SIG-M5 treated with dmso at 0.1 percent for 504 hours (cell line): ENCODE data around the gene IL5RA.

Source experiments
- DNase-seq: peaks from one replicate; lab custom pipeline; 2025; ENCODE audit not compliant: unreplicated experiment; lab: John Stamatoyannopoulos, UW

The IL5RA gene, protein sequence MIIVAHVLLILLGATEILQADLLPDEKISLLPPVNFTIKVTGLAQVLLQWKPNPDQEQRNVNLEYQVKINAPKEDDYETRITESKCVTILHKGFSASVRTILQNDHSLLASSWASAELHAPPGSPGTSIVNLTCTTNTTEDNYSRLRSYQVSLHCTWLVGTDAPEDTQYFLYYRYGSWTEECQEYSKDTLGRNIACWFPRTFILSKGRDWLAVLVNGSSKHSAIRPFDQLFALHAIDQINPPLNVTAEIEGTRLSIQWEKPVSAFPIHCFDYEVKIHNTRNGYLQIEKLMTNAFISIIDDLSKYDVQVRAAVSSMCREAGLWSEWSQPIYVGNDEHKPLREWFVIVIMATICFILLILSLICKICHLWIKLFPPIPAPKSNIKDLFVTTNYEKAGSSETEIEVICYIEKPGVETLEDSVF

DNA sequence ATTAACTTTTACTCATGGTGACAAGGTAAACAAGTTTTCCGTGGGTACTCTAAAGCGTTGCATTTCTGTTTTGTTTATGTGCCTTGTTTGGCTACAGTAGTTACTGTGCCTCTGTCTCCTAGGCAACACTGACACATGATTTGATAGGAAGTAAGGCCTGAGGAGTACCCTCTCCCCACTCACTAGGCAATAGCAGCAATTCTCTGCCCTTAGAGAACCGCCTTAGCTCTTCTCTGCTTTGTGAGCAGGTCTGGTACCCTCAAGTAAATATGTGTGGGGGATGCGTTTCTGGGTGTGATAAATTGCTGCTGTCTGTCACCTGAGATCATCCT, at the start of gene IL5RA:
IL5RA (minus strand) TSS at position 76 of the 332 bp plus-strand sequence. CDS start 5,390 bp downstream, outside the sequence.
- no peak for DNase-seq

DNA sequence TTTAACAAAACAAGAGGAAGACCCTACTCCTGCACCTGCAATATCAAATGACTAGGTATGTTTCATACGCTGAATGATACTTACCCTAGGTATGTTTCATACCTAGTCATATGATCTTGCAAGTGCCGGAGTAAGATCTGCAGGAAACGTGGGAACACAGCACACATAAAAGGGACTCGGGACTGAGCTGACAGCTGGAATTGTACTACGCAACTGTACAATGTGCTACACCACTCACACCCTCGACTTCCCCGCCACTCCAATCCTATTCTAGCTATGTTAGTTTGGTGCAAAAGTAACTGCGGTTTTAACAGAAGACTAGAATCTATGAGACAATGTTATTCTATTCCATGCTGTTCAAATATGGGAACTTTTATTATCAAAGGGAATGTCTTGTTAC, 47.3 kb upstream of the IL5RA start:
- DNase-seq = no peak

DNA sequence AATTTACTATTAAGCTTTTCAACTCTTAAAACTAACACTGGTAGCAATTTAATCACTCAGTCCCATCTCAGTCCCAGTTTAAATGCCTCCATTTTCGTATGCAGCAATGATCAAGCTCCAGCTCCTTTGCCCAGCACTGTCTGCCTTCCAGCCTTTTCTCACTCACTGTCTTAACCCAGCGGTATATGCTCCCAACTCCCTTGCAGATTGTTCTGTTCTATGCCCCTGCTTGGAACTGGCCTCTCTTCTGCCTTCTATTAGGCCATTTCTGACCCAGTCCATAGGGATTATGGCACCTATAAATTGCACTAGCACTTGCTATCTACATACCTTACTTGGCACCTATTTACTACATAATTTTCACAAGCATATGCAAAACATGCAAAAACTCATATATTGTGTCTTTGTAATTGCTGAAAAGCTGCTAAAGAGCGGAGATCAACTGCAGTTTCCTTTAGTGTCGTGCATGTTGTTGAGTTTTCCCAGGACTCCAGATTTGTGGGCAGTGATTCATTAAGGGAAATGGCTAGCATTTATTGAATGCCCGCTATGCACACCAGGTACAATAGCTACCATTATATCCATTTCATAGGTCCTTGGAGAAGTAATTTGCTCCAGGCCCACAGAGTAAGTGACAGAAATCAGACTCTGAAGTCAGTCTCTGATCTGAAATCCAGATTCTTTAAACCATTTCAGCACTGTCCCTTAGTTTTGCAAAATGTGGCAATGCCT, 44.9 kb upstream of the IL5RA start:
- no peak for DNase-seq

DNA sequence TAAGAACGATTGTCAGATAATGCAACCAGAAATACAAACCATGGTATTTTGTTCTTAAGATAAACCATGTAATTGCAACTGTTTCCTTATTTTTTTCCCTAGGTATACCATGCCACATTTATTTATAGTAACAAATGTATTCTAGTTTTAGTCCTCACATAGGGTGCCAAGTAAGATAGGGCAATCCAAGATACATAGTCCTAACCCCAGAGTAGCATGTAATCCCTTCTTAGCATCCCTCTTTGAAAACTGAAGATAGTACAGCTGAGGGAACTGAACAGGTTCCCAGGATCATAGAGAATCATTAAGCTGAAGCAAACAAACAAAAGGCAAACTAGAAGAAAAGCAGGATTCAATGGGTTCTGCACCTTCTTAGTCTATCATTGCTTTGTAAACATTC, 41.3 kb upstream of the IL5RA start:
- DNase-seq = no peak

DNA sequence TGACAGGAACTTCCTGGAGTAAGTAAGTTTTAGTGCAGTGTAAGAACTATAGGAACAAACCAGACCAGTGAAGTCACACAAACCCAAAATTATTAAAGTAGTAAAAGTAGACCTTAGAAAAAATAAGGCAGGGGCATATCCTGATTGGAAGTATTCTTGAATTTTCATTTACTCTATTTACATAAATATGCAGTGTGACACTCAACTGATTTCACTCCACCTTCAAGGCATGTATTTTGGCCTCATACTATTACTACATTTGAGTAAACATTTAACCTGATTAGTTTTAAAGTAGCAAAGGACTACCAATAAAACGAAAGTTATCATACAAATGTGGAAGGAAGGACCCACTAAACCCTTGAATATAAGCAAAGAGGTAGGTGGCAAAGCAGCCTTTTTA, 39.4 kb upstream of the IL5RA start:
- no peak for DNase-seq

DNA sequence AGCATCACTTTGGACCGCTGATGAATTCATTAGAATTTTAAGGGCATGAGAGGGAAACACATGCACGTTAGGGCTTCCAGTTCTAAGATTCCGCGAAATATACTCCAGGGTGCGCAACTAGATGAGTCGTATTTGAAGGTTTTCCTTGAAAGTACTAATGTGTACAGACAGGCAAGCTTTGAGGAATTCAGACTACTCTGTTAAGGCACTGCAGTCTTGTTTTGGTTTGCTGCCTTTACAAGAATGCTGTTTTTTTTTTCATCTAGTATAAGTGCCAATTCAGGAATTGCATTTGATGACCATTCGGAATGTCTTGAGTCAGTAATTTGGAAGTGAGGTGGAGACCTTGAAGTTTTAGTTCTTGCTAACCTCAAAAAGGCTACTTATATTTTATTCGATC, 35.7 kb upstream of the IL5RA start:
- no peak for DNase-seq

DNA sequence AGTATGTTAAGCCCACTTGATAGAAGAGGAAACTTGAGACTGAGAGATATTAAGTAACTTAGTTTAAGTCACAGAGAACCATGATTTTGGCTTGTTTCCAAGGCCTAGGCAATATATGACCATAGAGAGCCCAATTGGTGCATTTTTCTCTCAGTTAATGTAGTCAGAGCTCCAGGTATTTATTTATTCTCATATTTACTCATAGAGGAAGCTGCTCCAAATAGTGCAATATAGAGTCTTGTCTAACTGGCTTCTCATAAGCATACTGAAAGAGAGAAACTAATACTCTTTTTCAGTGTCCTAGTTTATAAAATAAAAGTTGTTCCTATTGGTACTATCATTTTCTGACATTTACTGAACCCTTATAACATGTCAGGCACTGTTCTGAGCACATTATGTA, 31.8 kb upstream of the IL5RA start:
- DNase-seq = no peak

DNA sequence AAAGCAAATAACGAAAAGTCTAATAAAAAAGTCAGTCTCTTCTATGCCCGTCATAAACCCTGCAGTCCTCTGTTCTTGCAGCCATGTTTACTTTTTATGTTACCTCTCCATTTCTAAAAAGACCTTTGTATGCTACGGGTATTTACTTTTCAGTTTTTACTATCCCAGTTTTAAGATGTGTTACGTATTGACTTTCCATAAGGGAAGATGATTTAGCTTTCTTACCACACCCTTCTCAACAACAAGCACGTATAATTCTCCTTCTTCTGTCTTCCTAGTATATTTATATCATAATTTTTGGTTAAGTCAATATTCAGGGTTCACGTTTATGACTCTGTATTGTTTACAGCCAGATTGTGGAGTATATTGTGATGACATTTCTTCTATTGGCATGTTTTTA, 27.4 kb upstream of the IL5RA start:
- DNase-seq = no peak

DNA sequence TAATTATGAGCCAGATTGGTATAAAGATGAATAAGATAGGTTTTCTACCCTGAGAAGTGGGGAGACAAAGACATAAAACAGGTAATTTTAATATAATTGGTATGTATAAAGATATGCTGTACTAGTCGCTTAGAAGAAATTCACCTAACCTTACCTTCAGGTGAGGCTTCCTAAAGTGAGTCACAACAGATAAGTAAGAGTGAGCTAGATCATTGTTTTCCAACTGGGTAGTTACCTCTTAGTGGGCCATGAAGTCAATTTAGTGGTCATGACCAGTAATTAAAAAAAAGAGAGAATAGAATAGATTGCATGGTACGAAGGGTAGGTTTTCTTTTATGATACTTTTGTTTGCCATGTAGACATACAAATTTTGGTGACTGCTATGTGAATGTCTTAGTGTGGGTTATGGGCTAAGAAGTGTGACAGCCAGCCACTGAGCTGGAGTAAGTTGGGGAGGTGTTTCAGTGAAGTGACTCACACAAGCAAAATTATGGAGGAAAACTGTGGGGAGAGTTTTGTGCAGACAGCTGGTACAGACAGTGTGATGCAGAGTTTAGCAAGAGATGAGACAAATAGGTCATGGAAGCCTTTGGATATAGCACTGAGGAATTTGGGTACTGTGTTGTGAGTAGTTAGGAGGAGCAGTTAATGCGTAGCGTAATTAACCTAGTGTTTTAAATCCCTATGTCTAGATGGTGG, 24.7 kb upstream of the IL5RA start:
- no peak for DNase-seq

DNA sequence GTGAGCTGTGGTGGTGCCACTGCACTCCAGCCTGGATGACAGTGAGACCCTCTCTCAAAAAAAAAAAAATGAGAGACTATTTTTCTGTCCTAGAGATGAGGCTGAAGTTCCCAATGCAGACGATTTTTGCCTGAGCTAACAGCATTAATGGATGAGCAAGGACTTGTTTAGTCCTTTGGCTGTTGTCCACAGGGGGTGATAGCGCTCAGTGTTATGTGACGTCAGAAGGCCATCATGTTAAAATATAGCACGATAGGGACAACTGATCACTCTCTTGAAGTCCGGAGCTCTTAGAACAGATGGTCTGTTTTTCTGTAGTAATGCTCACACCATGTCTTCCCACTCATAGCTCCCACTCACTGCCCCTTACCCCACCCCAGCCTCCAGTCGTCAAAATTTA, 23.3 kb upstream of the IL5RA start:
- DNase-seq = no peak

DNA sequence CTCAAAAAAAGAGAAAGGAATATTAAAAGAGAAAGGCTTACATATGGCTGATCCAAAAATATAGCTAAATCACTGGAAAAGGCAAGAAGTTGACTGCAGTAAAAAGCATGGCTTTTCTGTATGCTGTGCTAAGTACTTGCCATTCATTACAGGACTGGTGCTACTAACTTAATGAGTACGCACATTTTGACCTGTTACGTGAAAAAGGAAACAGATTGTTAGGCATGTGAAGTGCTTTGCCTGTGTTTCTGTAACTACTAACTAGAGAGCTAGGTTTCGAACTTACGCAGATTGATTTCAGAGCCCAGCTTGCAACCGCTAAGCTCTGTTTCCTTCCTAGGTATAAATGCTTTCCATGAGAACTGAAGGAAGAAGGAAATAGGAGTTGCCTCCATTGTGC, 19.4 kb upstream of the IL5RA start:
- DNase-seq = no peak

DNA sequence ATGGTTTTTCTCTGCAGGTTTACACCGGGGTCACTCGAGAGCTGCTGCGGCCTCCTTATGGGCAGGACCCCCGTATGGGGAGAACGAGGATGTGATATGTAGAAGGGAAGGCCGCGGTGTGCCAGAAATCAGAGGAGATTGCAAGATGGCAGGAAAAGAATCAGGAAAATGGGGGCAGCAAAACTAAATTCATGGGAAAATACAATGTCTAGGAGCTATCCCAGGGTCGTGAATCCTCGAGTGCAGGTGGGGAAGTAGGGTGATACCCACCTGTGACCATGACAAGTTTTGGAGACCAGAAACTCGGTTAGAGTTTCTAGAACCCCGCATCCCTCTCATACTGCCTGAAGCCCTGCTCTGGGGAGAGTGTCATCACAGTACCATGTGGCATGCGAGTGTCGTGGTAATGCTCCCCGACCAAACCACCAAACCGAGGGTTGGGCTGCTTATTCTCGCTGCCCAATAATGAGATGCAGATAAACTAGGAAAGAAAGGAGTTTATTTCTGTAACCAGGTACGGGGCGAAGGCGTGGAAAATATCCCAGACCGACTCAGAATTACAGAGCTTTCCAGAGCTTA, 17.3 kb upstream of the IL5RA start:
- peak; percentile 18 for DNase-seq

DNA sequence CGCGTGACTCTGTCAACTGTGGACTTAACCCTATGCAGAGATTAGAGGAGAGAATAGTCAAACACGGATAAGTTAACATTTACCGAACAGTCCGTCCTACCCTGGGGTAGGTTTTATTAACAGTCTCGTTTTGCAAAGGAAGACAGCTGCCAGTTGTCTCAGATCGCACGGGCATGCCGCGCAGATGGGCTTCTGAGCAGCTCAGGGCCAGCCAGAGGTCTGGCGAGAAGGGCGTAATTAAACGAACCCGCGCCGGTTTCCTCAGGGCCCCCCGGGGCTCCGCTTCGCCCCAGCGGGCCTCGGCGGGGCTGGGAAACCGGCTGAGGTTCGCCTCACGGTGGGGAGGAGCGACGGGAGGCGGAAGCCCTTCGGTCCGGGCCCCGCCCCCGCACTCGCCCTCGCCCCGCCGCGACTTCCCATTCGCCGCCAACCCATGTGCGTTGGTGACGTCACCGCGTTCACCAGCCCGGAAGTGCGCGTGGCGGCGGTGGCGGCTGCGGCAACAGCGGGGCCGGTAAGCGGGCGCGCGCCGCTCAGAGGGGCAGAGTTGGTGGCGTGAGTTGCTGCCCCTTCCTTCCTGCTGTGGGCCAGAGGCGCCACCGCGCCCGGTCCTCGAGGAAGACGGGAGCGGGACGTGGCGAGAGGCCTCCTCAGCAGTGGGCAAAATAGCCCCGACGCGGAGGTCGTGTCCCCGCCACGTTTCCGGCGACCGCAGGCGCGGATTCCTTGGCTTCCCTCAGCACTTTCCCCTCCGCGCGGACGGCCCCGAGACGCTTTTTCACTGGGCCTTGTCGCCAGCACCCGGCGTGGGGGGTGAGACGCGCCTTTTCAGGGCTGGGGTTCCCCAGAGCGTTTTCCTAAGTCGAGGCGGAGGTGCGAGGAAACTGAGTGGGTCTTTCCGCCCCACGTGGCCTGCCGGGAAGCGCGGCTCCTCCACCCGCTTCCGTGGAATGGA, 16.6 kb upstream of the IL5RA start, which contains the start of gene TRNT1:
TRNT1 (plus strand) TSS at position 464 of the 955 bp plus-strand sequence. CDS start 2,101 bp downstream, outside the sequence.
- peak; percentile 85 for DNase-seq

DNA sequence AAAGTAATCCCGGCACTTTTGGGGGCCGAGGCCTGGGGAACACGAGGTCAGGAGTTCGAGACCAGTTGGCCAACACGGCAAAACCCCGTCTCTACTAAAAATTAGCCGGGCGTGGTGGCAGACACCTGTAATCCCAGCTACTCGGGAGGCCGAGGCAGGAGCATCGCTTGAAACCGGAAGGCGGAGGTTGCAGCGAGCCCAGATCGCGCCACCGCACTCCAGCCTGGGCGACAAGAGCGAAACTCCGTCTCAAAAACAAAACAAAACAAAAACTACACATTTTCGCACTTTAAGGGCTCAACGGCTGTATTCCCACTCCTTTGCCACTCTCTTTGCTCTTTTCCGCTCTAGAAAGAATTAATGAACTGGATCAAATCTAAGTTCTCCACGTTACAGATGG, 15.8 kb upstream of the IL5RA start:
- no peak for DNase-seq

DNA sequence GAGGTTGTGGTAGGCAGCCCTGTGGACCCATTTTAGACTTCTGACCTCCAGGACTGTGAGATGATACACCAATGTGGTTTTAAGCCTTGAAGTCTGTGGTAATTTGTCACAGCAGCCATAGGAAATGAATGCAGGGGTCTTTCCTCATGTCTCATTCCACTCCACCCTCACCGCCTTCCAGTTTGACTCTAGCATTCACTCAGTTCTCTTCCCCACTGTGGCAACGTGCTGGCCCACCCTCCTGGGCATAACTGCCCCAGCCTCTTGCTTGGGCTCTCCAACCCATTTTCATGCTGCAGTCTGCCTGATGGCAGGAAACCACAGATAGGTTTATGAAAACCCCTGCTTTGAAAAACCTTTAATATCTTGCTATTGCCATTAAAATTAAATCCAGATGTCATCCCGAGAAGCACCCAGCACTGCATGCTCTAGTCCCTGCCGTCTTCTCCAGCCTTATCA, 9.2 kb upstream of the IL5RA start:
- no peak for DNase-seq

DNA sequence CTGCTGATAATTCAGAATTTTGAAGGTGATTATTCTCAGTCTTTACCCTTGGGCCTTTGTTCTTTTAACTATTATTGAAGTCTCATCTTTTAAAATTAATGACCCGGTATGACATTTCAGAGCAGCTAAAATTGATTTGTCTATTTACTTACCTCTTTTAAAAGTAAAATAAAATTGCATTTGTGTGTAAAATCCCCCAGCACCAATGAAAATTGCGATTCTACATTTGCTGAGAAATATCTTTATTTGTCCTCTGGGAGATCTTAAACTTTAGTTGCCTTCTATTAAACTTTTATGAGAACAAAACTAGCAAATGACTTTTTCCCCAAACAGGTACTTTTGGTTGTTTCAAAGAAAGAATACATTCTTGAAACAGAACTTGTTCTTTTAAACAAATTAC, 7.5 kb upstream of the IL5RA start:
- no peak for DNase-seq

DNA sequence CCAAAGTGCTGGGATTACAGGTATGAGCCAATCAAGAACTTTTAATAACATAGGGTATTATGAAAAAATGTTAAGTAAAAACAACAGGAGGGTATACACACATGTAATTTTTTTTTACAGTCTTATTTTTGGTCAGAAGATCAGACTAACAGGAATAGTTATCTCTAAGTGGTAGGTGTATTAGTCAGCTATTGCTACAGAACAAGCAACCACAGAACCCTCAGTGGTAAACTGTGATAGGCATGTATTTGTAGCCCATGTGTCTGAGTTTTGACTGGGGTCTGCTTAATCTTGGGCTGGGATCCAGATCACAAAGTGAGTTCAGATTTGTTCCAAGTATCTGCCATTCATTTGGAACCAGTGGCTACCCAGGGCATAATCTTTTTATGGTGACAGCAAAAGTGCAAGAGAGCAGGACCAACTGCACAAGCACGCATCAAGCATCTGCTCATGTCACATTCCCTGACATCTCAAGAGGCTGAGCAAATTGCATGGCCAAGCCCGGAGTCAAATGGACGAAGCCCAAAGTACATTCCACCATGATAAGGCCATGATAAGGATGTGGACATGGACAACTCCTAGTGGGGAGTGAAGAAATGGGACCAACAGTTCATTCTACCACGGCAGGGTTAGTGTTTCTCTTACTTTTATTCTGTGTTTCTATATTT, 3.0 kb upstream of the IL5RA start:
- no peak for DNase-seq

DNA sequence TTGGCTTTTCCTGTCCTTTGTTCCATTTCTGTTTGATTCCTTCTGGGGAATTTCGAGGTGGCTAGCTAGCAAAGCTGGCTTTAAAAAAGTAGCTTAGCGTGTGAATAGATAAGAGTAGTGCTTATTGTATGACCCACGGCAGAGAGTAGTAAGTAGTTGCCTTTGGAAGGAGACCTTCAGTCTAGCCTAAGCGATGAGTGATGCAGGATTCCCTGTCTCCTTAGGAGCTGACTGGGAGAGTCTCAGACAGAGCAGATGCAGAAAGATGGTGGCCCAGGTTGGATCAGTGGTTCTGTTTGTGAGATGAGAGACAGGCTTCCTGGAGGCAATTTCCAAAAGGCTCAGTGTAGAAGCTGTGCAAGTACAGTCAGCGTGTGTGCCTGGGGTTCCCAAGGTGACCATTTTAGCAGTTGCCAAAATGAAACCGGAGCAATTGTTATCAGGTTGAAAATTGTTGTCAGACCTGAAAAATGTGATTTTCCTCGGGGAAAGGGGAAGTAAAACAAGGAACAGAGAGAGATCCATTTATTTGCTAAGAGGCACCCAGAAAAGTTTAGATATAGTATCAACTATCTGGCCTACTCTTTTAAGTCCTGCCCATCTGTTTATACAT, 681 bp upstream of the IL5RA start:
- no peak for DNase-seq
